Measurements from ENCODE around the gene ARHGAP25. TPM values are rescaled to one million over a fixed set of nuclear protein-coding genes. Genes with fewer than 3 reads are reported as not detected.

The ARHGAP25 gene
- total RNA-seq, 1 donor from 2014 or later, result 1.1 TPM

- Mint-ChIP-seq H3K4me3 (no peak overlapping the region), H3K27ac (no peak overlapping the region), H3K4me1 (ENCODE audit: unreplicated experiment) (peaks cover 18% of the 10 kb centered on the region), H3K27me3 (peaks cover 12% of the 10 kb centered on the region), H3K9me3 (peaks cover 3% of the 10 kb centered on the region), H3K36me3 (no peaks in the 10 kb centered on the region)
- TF ChIP-seq CTCF (conservative IDR thresholded peaks at IDR 0.05), result no peak
- DNase-seq (ENCODE audit: extremely low spot score, unreplicated experiment), result no peak
These were observed 123.3 kb downstream of the ARHGAP25 start for GRCh38 chr2:68857855-68858456.

GRCh38 chr2:68860111-68860510 is 125.5 kb downstream of the ARHGAP25 start:
- Mint-ChIP-seq H3K4me3 (no peak overlapping the region), H3K36me3 (no peaks in the 10 kb centered on the region), H3K27me3 (peaks cover 15% of the 10 kb centered on the region), H3K4me1 (ENCODE audit: unreplicated experiment) (peaks cover 18% of the 10 kb centered on the region), H3K27ac (no peak overlapping the region), H3K9me3 (peaks cover 3% of the 10 kb centered on the region)
- no peak for TF ChIP-seq CTCF (conservative IDR thresholded peaks at IDR 0.05)
- DNase-seq (ENCODE audit: extremely low spot score, unreplicated experiment), result no peak

GRCh38 chr2:68861330-68861729 is 126.7 kb downstream of the ARHGAP25 start:
- Mint-ChIP-seq H3K27me3 (peaks cover 15% of the 10 kb centered on the region), H3K4me3 (no peak overlapping the region), H3K4me1 (ENCODE audit: unreplicated experiment) (peaks cover 18% of the 10 kb centered on the region), H3K36me3 (no peaks in the 10 kb centered on the region), H3K9me3 (peaks cover 3% of the 10 kb centered on the region), H3K27ac (no peak overlapping the region)
- TF ChIP-seq CTCF (conservative IDR thresholded peaks at IDR 0.05), result no peak
- no peak for DNase-seq (ENCODE audit: extremely low spot score, unreplicated experiment)

GRCh38 chr2:68862889-68863288 is 128.3 kb downstream of the ARHGAP25 start:
- Mint-ChIP-seq H3K36me3 (no peaks in the 10 kb centered on the region), H3K9me3 (no peaks in the 10 kb centered on the region), H3K4me1 (ENCODE audit: unreplicated experiment) (peaks cover 18% of the 10 kb centered on the region), H3K27me3 (peaks cover 8% of the 10 kb centered on the region), H3K4me3 (no peak overlapping the region), H3K27ac (no peak overlapping the region)
- TF ChIP-seq CTCF (conservative IDR thresholded peaks at IDR 0.05), result no peak
- DNase-seq (ENCODE audit: extremely low spot score, unreplicated experiment), result no peak

- no peak overlapping the region for H3K4me3 Mint-ChIP-seq
- no peaks in the 10 kb centered on the region for H3K9me3 Mint-ChIP-seq
These were observed 129.4 kb downstream of the ARHGAP25 start for GRCh38 chr2:68863996-68864395.

More at GRCh38 chr2:68863996-68864395, 129.4 kb downstream of the ARHGAP25 start:
- Mint-ChIP-seq H3K27me3 (peaks cover 8% of the 10 kb centered on the region), H3K27ac (no peak overlapping the region), H3K4me1 (ENCODE audit: unreplicated experiment) (peaks cover 17% of the 10 kb centered on the region), H3K36me3 (no peaks in the 10 kb centered on the region)
- no peak for TF ChIP-seq CTCF (conservative IDR thresholded peaks at IDR 0.05)
- no peak for DNase-seq (ENCODE audit: extremely low spot score, unreplicated experiment)
